NB4 (cell line): ENCODE data around the gene LIMS1.

Source experiments
- MYC ChIP-seq: IDR thresholded peaks from 2 replicates; pipeline ENCODE4 v1.6.1; 2011; ENCODE audit warnings: low read depth, low read length
- POLR2A ChIP-seq: IDR thresholded peaks from 2 replicates; pipeline ENCODE4 v1.6.1; 2011; ENCODE audit warnings: mild to moderate bottlenecking; ENCODE audit not compliant: insufficient read length; ENCODE audit errors: extremely low read depth
- TF ChIP-seq, protein P1 (sequence below): IDR thresholded peaks from one replicate; pipeline ENCODE4 v1.5.1; 2012; ENCODE audit warnings: low read depth, low read length
- TF ChIP-seq, protein P2 (sequence below): IDR thresholded peaks from 2 replicates; pipeline ENCODE4 v1.6.1; 2011; ENCODE audit warnings: low read depth, low read length

DNA sequence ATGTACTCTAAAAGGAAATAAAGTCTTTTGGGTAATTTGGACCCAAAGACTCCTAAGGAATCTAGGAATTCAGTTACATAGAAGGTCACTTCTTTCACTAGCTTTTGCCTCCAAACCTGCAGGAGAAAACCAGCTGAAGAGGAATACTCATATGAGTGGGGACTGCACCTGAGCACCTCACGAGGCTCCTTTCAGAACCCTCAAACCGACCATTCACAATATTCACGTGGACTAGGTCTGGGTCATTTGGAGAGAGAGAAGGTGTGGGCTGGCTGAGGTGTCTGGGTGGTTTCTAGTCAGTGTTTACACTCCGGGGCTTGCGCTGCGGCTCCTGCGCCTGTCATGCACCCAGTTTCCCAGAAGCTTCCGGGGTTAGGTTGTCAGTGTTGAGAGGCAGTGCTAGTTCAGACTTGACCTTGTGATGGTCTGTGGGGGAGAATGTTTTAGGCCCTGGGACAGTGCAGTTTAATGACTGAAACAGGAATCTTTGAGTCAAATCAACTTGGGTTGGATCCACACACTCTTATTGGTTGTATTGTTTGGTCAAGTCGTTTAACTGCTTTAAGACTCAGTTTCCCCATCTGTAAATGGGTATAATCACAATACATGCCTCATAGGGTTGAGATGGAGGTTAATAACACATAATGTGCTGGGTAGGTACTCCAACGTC, 78.4 kb downstream of the LIMS1 start:
- TF ChIP-seq, protein P1, sequence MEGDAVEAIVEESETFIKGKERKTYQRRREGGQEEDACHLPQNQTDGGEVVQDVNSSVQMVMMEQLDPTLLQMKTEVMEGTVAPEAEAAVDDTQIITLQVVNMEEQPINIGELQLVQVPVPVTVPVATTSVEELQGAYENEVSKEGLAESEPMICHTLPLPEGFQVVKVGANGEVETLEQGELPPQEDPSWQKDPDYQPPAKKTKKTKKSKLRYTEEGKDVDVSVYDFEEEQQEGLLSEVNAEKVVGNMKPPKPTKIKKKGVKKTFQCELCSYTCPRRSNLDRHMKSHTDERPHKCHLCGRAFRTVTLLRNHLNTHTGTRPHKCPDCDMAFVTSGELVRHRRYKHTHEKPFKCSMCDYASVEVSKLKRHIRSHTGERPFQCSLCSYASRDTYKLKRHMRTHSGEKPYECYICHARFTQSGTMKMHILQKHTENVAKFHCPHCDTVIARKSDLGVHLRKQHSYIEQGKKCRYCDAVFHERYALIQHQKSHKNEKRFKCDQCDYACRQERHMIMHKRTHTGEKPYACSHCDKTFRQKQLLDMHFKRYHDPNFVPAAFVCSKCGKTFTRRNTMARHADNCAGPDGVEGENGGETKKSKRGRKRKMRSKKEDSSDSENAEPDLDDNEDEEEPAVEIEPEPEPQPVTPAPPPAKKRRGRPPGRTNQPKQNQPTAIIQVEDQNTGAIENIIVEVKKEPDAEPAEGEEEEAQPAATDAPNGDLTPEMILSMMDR, result no peak
- TF ChIP-seq POLR2A (no peak), MYC (no peak)
- TF ChIP-seq, protein P2, sequence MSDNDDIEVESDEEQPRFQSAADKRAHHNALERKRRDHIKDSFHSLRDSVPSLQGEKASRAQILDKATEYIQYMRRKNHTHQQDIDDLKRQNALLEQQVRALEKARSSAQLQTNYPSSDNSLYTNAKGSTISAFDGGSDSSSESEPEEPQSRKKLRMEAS, result no peak
